Measurements from ENCODE around the gene SYCP3.

- TF ChIP-seq POLR2A (IDR thresholded peaks at IDR 0.05) (no peak), CTCF (IDR thresholded peaks at IDR 0.05) (no peak)
These were observed 25.3 kb downstream of the SYCP3 start for GRCh38 chr12:101713930-101714329.
